ENCODE measurements around the gene ANTXRL. TPM values are rescaled to one million over a fixed set of nuclear protein-coding genes. Genes with fewer than 3 reads are reported as not detected.

ANTXRL gene
- total RNA-seq, 1 donor from 2014 or later: not detected

GRCh38 chr10:46317370-46317769, 30.6 kb downstream of the ANTXRL start:
- peaks cover 18% of the 10 kb centered on the region for H3K4me1 Mint-ChIP-seq
- TF ChIP-seq CTCF (IDR thresholded peaks at IDR 0.05; ENCODE audit: unreplicated experiment): no peak
- DNase-seq (ENCODE audit: low spot score in 2 of 2, unreplicated experiment in 2 of 2): no peak
- H3K4me3 Mint-ChIP-seq: no peak overlapping the region
- no peaks in the 10 kb centered on the region for H3K27me3 Mint-ChIP-seq (ENCODE audit: low read depth)
- no peaks in the 10 kb centered on the region for H3K9me3 Mint-ChIP-seq
- H3K36me3 Mint-ChIP-seq: no peaks in the 10 kb centered on the region
- no peak overlapping the region for H3K27ac Mint-ChIP-seq

- TF ChIP-seq CTCF (IDR thresholded peaks at IDR 0.05; ENCODE audit: unreplicated experiment): no peak
- no peak for DNase-seq (ENCODE audit: low spot score in 2 of 2, unreplicated experiment in 2 of 2)
- Mint-ChIP-seq H3K27me3 (ENCODE audit: low read depth) (no peaks in the 10 kb centered on the region), H3K4me1 (peaks cover 16% of the 10 kb centered on the region), H3K27ac (no peak overlapping the region), H3K4me3 (no peak overlapping the region), H3K9me3 (no peaks in the 10 kb centered on the region), H3K36me3 (no peaks in the 10 kb centered on the region)
Observed at GRCh38 chr10:46317889-46318288, 31.1 kb downstream of the ANTXRL start.

DNA sequence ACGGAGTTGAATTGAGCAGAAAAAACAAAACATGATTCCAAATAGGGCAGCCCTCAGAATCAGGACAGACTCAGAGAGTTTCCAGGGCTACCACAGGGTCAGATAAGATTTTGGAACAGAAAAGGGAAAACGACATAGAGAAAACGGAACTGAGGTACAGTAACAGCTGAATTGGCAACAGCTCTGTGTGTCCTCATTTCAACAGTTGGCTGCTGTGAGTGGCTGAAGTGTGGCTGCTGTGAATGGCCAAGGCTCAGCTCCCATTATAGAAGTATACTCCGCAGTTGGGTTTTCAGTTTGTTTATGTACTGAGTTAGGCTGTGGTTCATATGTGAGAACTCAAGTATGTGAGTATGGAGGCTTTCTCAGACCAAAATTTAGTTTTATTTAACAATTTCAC, 32.0 kb downstream of the ANTXRL start:
- TF ChIP-seq CTCF (IDR thresholded peaks at IDR 0.05; ENCODE audit: unreplicated experiment): no peak
- Mint-ChIP-seq H3K36me3 (no peaks in the 10 kb centered on the region), H3K4me1 (peaks cover 15% of the 10 kb centered on the region), H3K4me3 (no peak overlapping the region), H3K27me3 (ENCODE audit: low read depth) (no peaks in the 10 kb centered on the region), H3K27ac (no peak overlapping the region), H3K9me3 (no peaks in the 10 kb centered on the region)
- DNase-seq (ENCODE audit: low spot score in 2 of 2, unreplicated experiment in 2 of 2): no peak

DNA sequence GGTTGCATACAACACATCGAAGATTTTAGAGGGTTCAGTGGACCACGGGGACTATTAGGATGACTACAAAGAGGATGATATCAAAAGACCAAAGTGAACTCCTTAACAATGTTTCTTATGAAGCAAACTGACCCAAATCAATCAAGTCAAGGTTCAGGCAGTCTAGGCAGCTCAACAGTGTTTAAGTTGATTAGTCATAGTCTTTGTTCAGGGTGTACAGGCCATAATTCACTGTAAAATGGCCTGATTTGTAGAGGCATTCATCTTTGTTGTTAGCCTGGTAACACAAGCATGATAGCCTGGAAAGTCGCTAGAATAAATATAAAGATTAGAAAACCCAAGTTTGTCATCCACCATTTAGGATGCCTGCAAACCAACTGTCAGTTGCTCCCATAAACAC, 32.6 kb downstream of the ANTXRL start:
- TF ChIP-seq CTCF (IDR thresholded peaks at IDR 0.05; ENCODE audit: unreplicated experiment): no peak
- H3K4me3 Mint-ChIP-seq: no peak overlapping the region
- no peak overlapping the region for H3K27ac Mint-ChIP-seq
- H3K36me3 Mint-ChIP-seq: no peaks in the 10 kb centered on the region
- no peaks in the 10 kb centered on the region for H3K9me3 Mint-ChIP-seq
- H3K4me1 Mint-ChIP-seq: peaks cover 15% of the 10 kb centered on the region
- H3K27me3 Mint-ChIP-seq (ENCODE audit: low read depth): no peaks in the 10 kb centered on the region
- no peak for DNase-seq (ENCODE audit: low spot score in 2 of 2, unreplicated experiment in 2 of 2)

GRCh38 chr10:46321770-46322169, 35.0 kb downstream of the ANTXRL start:
- Mint-ChIP-seq H3K9me3 (no peaks in the 10 kb centered on the region), H3K27ac (no peak overlapping the region), H3K27me3 (ENCODE audit: low read depth) (no peaks in the 10 kb centered on the region), H3K4me3 (no peak overlapping the region), H3K36me3 (no peaks in the 10 kb centered on the region), H3K4me1 (peaks cover 6% of the 10 kb centered on the region)
- TF ChIP-seq CTCF (IDR thresholded peaks at IDR 0.05; ENCODE audit: unreplicated experiment): no peak
- no peak for DNase-seq (ENCODE audit: low spot score in 2 of 2, unreplicated experiment in 2 of 2)

GRCh38 chr10:46323176-46323575, 36.4 kb downstream of the ANTXRL start:
- DNase-seq (ENCODE audit: low spot score in 2 of 2, unreplicated experiment in 2 of 2): no peak

More at GRCh38 chr10:46323176-46323575, 36.4 kb downstream of the ANTXRL start:
- TF ChIP-seq CTCF (IDR thresholded peaks at IDR 0.05; ENCODE audit: unreplicated experiment): no peak
- no peaks in the 10 kb centered on the region for H3K9me3 Mint-ChIP-seq
- H3K27ac Mint-ChIP-seq: no peak overlapping the region
- no peaks in the 10 kb centered on the region for H3K27me3 Mint-ChIP-seq (ENCODE audit: low read depth)
- H3K36me3 Mint-ChIP-seq: no peaks in the 10 kb centered on the region
- H3K4me3 Mint-ChIP-seq: no peak overlapping the region
- H3K4me1 Mint-ChIP-seq: peaks cover 6% of the 10 kb centered on the region

Data from mesothelial cell of epicardium (in vitro differentiated cells).